Keratinocyte (primary cell): Measurements from ENCODE around the gene SLC25A1. TPM values are rescaled to one million over a fixed set of nuclear protein-coding genes. Genes with fewer than 3 reads are reported as not detected.

Experiments
- DNase-seq: peaks from one replicate; pipeline ENCODE4 v3.0.0-alpha.2; 2011; ENCODE audit warnings: low read depth, missing footprints, low spot score
- FAIRE-seq: peaks from 2 replicates; lab custom pipeline; 2011; peaks lifted over from hg19 to GRCh38; lab: Jason Lieb, UNC
- H2AFZ ChIP-seq: 2 replicates; pipeline ENCODE4 v1.6.0; 2012; ENCODE audit warnings: low read length, control low read depth, inconsistent platforms; ENCODE audit not compliant: control insufficient read depth
- H3K27ac ChIP-seq: 2 replicates; pipeline ENCODE4 v1.5.1; 2011; ENCODE audit warnings: low read length; ENCODE audit not compliant: control insufficient read depth, insufficient read depth
- H3K27me3 ChIP-seq: 3 replicates; pipeline ENCODE4 v1.6.0; 2011; ENCODE audit warnings: low read length; ENCODE audit not compliant: control insufficient read depth, insufficient read depth; ENCODE audit errors: extremely low read depth
- H3K36me3 ChIP-seq, 2 experiments: 2 replicates in 1 of 2; 3 replicates in 1 of 2; pipeline ENCODE4 v1.5.1; 2011; ENCODE audit warnings: low read length in 2 of 2, mild to moderate bottlenecking in 1 of 2; ENCODE audit not compliant: control insufficient read depth in 2 of 2, insufficient read depth in 2 of 2; ENCODE audit errors: extremely low read depth in 1 of 2
- H3K4me1 ChIP-seq: 3 replicates; pipeline ENCODE4 v1.5.1; 2011; ENCODE audit warnings: low read length; ENCODE audit not compliant: control insufficient read depth, insufficient read depth; ENCODE audit errors: extremely low read depth
- H3K4me2 ChIP-seq: 3 replicates; pipeline ENCODE4 v1.6.0; 2011; ENCODE audit warnings: low read depth, low read length; ENCODE audit not compliant: control insufficient read depth, insufficient read depth; ENCODE audit errors: extremely low read depth
- H3K4me3 ChIP-seq, 3 experiments: fragments of 200-600 bp in 1 of 3; sonication (generic) in 1 of 3; 2 replicates in 2 of 3; 3 replicates in 1 of 3; pipeline ENCODE4 v1.5.1; 2011 to 2016; ENCODE audit warnings: low read length in 3 of 3, mild to moderate bottlenecking in 3 of 3, control low read depth in 2 of 3, inconsistent platforms in 1 of 3, low read depth in 1 of 3, mixed read lengths in 1 of 3, mixed run types in 1 of 3, moderate library complexity in 1 of 3; ENCODE audit not compliant: control insufficient read depth in 2 of 3, insufficient read depth in 2 of 3; ENCODE audit errors: extremely low read depth in 1 of 3
- H3K79me2 ChIP-seq: 2 replicates; pipeline ENCODE4 v1.6.0; 2012; ENCODE audit warnings: low read length; ENCODE audit not compliant: control insufficient read depth, insufficient read depth
- H3K9ac ChIP-seq: 3 replicates; pipeline ENCODE4 v1.6.0; 2011; ENCODE audit warnings: low read length; ENCODE audit not compliant: control insufficient read depth, insufficient read depth; ENCODE audit errors: extremely low read depth
- H3K9me1 ChIP-seq: 3 replicates; pipeline ENCODE4 v1.6.0; 2011; ENCODE audit warnings: low read length; ENCODE audit not compliant: control insufficient read depth, insufficient read depth; ENCODE audit errors: extremely low read depth
- H3K9me3 ChIP-seq: 2 replicates; pipeline ENCODE4 v1.5.1; 2012; ENCODE audit warnings: low read depth, low read length; ENCODE audit not compliant: control insufficient read depth
- H4K20me1 ChIP-seq: 3 replicates; pipeline ENCODE4 v1.6.0; 2011; ENCODE audit warnings: low read length; ENCODE audit not compliant: control insufficient read depth, insufficient read depth; ENCODE audit errors: extremely low read depth
- CTCF ChIP-seq, 3 experiments: IDR thresholded peaks in 1 of 3; conservative IDR thresholded peaks in 1 of 3; optimal IDR thresholded peaks in 1 of 3; 2 replicates in 2 of 3; 3 replicates in 1 of 3; pipeline versions ENCODE3 to v1.5.1; 2011; ENCODE audit warnings: low read length in 3 of 3, mild to moderate bottlenecking in 3 of 3, moderate library complexity in 2 of 3, control low read depth in 1 of 3, inconsistent platforms in 1 of 3; ENCODE audit not compliant: insufficient read depth in 2 of 3; ENCODE audit errors: extremely low read depth in 1 of 3
- EZH2 ChIP-seq: IDR thresholded peaks from one replicate; pipeline ENCODE4 v1.6.1; 2012; ENCODE audit warnings: inconsistent platforms, mild to moderate bottlenecking, low read length, moderate library complexity
- dilution Hi-C: fragments of 300-500 bp; cut with MboI; formaldehyde crosslinking; loops from one replicate; pipeline ENCODE4 v1.7.0; 2020; ENCODE audit warnings: low sequenced_read_pairs; ENCODE audit not compliant: extremely low pct_ligation_motif_present
- polyA plus RNA-seq, 5 experiments: library from polyadenylated mRNA; depleted of rRNA in 3 of 5; stranded (reverse) in 3 of 5; stranded (forward) in 1 of 5; unstranded in 1 of 5; fragments of >200 nt; gene quantifications; 1 replicate in 1 of 5; 2 replicates in 3 of 5; 3 replicates in 1 of 5; pipeline versions ENCODE4 v1.2.1 to v1.2.3, GENCODE V29; 2011 to 2012; ENCODE audit warnings: missing spikeins in 2 of 5, low read depth in 1 of 5, low replicate concordance in 1 of 5

SLC25A1 gene
- polyA plus RNA-seq, 1 donor (not counting 4 experiments of a cell fraction or from before 2014, with no cell fraction given): 27.7 TPM

- peaks cover 7 to 16% of the 10 kb centered on the region in 2 experiments for H3K36me3 ChIP-seq
- peaks cover 24% of the 10 kb centered on the region for H3K79me2 ChIP-seq
- TF ChIP-seq CTCF (optimal IDR thresholded peaks at IDR 0.05 in 1 of 3, IDR thresholded peaks at IDR 0.05 in 1 of 3, conservative IDR thresholded peaks at IDR 0.05 in 1 of 3; ENCODE audit: extremely low read depth in 1 of 3, insufficient read depth in 2 of 3, low read length in 3 of 3): no peak
- TF ChIP-seq EZH2: no peak
- H3K9me3 ChIP-seq: no peaks in the 10 kb centered on the region
- H3K4me2 ChIP-seq: peak overlapping the region; percentile 90
- no peaks in the 10 kb centered on the region for H3K27me3 ChIP-seq
- H3K9ac ChIP-seq: peak overlapping the region; percentile 75
- dilution Hi-C loops: no loop called here
- H4K20me1 ChIP-seq: peaks cover 5% of the 10 kb centered on the region
- peaks cover 4% of the 10 kb centered on the region for H3K9me1 ChIP-seq
- H3K4me1 ChIP-seq: peaks cover 39% of the 10 kb centered on the region
- H2AFZ ChIP-seq: peak overlapping the region; percentile 26
- peak overlapping the region; percentile 58 for H3K27ac ChIP-seq
- DNase-seq (peak; percentile 32), FAIRE-seq (no peak)
- H3K4me3 ChIP-seq: peak overlapping the region; percentile 66 to 74 (median 72)
Observed at GRCh38 chr22:19178065-19178656, 375 bp downstream of the SLC25A1 start.

GRCh38 chr22:19177164-19178064, 1.1 kb downstream of the SLC25A1 start:
- H3K36me3 ChIP-seq: peaks cover 5 to 18% of the 10 kb centered on the region in 2 experiments
- H4K20me1 ChIP-seq: peaks cover 6% of the 10 kb centered on the region
- DNase-seq (no peak), FAIRE-seq (no peak)
- H3K27ac ChIP-seq: peak overlapping the region; percentile 58
- no peak overlapping the region for H2AFZ ChIP-seq
- peak overlapping the region; percentile 66 to 74 (median 72) for H3K4me3 ChIP-seq
- H3K4me2 ChIP-seq: peak overlapping the region; percentile 90
- H3K4me1 ChIP-seq: peaks cover 47% of the 10 kb centered on the region
- H3K9me1 ChIP-seq: peaks cover 8% of the 10 kb centered on the region
- H3K79me2 ChIP-seq: peaks cover 32% of the 10 kb centered on the region
- H3K9ac ChIP-seq: peak overlapping the region; percentile 75
- dilution Hi-C loops: no loop called here
- TF ChIP-seq EZH2: no peak
- TF ChIP-seq CTCF (optimal IDR thresholded peaks at IDR 0.05 in 1 of 3, IDR thresholded peaks at IDR 0.05 in 1 of 3, conservative IDR thresholded peaks at IDR 0.05 in 1 of 3; ENCODE audit: extremely low read depth in 1 of 3, insufficient read depth in 2 of 3, low read length in 3 of 3): no peak
- no peaks in the 10 kb centered on the region for H3K9me3 ChIP-seq
- H3K27me3 ChIP-seq: no peaks in the 10 kb centered on the region
